PC-9 (cell line): ENCODE results near the gene ZBTB9. TPM values are rescaled to one million over a fixed set of nuclear protein-coding genes. Genes with fewer than 3 reads are reported as not detected.

Experiments used
- BruUV-seq: library from RNA; stranded (reverse); fragments of 400-500 nt; replicated peaks from 2 replicates; lab custom pipeline; 2021; lab: Mats Ljungman, UMichigan
- CTCF ChIA-PET: fragments of 300-600 bp; sonication (Branson Sonifier 250); formaldehyde crosslinking; loops from one replicate; lab custom pipeline; 2022; ENCODE audit warnings: antibody characterized with exemption; lab: Charles Lee
- POLR2A ChIA-PET: fragments of 300-600 bp; sonication (Branson Sonifier 250); formaldehyde crosslinking; loops from one replicate; lab custom pipeline; 2022; ENCODE audit warnings: antibody characterized with exemption; ENCODE audit not compliant: unreplicated experiment; lab: Charles Lee
- DNase-seq, 2 experiments: peaks; one replicate each; pipeline versions ENCODE4 v3.0.0 to v3.0.0-alpha.2; 2015 to 2022; ENCODE audit warnings: mixed read lengths in 1 of 2
- H2AFZ ChIP-seq: fragments of 200-600 bp; sonication (generic); 2 replicates; pipeline ENCODE4 v1.8.1; 2017; ENCODE audit warnings: antibody characterized with exemption
- H3F3A ChIP-seq: fragments of 200-600 bp; sonication (generic); 2 replicates; pipeline ENCODE4 v1.8.1; 2017; ENCODE audit warnings: antibody characterized with exemption, mild to moderate bottlenecking, low read depth; ENCODE audit not compliant: insufficient read depth
- H3K27ac ChIP-seq: fragments of 200-600 bp; sonication (generic); 2 replicates; pipeline ENCODE4 v1.6.1; 2016; ENCODE audit warnings: mixed run types
- H3K27me3 ChIP-seq: fragments of 200-600 bp; sonication (generic); 2 replicates; pipeline ENCODE4 v1.6.1; 2016; ENCODE audit warnings: low read depth, mixed run types; ENCODE audit not compliant: insufficient read depth
- H3K36me3 ChIP-seq: fragments of 200-600 bp; sonication (generic); 2 replicates; pipeline ENCODE4 v1.6.1; 2016; ENCODE audit warnings: low read depth, mixed run types
- H3K4me1 ChIP-seq: fragments of 200-600 bp; sonication (generic); replicated peaks from 2 replicates; pipeline ENCODE4 v1.6.1; 2016; ENCODE audit warnings: mixed run types; ENCODE audit not compliant: insufficient read depth
- H3K4me2 ChIP-seq: fragments of 200-600 bp; sonication (generic); 2 replicates; pipeline ENCODE4 v1.6.1; 2017; ENCODE audit warnings: mixed run types
- H3K4me3 ChIP-seq: fragments of 200-600 bp; sonication (generic); 2 replicates; pipeline ENCODE4 v1.6.1; 2016; ENCODE audit warnings: mixed run types
- H3K79me2 ChIP-seq: fragments of 200-600 bp; sonication (generic); 2 replicates; pipeline ENCODE4 v1.6.1; 2017; ENCODE audit warnings: low read depth, mixed run types
- H3K9me2 ChIP-seq: fragments of 200-600 bp; sonication (generic); 2 replicates; pipeline ENCODE4 v1.8.1; 2017; ENCODE audit warnings: mild to moderate bottlenecking; ENCODE audit not compliant: insufficient read depth
- H3K9me3 ChIP-seq: fragments of 200-600 bp; sonication (generic); 2 replicates; pipeline ENCODE4 v1.8.1; 2016; ENCODE audit warnings: low read depth; ENCODE audit not compliant: insufficient read depth
- H4K20me1 ChIP-seq: fragments of 200-600 bp; sonication (generic); 2 replicates; pipeline ENCODE4 v1.8.1; 2017; ENCODE audit not compliant: insufficient read depth
- EZH2 ChIP-seq: fragments of 200-600 bp; sonication (generic); IDR thresholded peaks from 2 replicates; pipeline ENCODE4 v1.8.0; 2017; ENCODE audit warnings: antibody characterized with exemption, low read depth
- intact Hi-C: fragments of 100-400 bp; cut with micrococcal nuclease; formaldehyde crosslinking; loops from one replicate; pipeline ENCODE4 v1.10.0; 2022; ENCODE audit not compliant: unreplicated experiment
- total RNA-seq: library from RNA; stranded (reverse); gene quantifications from 2 replicates; pipeline ENCODE4 v1.2.3, GENCODE V29; 2021
- TF ChIP-seq, protein P1 (sequence below): fragments of 200-600 bp; sonication (generic); conservative IDR thresholded peaks from 2 replicates; pipeline ENCODE4 v1.6.1; 2017; ENCODE audit warnings: mixed run types, antibody characterized with exemption, mild to moderate bottlenecking, moderate library complexity

ZBTB9 gene
- total RNA-seq, 1 experiment from 2014 or later: 7.9 TPM

DNA sequence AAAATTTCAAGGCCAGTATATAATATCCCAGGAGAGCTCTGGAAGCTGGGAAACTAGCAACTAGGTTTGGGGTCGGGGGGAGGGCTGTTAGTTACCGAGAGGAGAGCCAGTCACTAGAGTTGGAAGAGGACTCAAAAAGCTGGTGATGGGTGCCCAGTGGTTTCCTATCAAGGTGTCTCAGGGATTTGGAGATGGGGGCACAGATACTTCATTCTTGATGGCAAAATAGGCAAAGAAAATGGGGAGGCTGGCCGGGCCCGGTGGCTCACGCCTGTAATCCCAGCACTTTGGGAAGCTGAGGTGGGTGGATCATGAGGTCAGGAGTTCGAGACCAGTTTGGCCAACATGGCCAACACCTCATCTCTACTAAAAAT, 42.8 kb upstream of the ZBTB9 start:
- Histone ChIP-seq H3K36me3 (0 out of 2 replicates have a peak, but pooled peaks cover 6% of the 10 kb centered on the region), H3K9me3 (no peaks in the 10 kb centered on the region), H4K20me1 (no peaks in the 10 kb centered on the region), H3F3A (peaks cover 33% of the 10 kb centered on the region), H2AFZ (no peak overlapping the region), H3K27ac (no peak overlapping the region), H3K79me2 (peaks cover 25% of the 10 kb centered on the region), H3K4me1 (peaks cover 18% of the 10 kb centered on the region), H3K4me3 (peak overlapping the region; percentile 84), H3K9me2 (no peaks in the 10 kb centered on the region), H3K27me3 (no peaks in the 10 kb centered on the region), H3K4me2 (peak overlapping the region; percentile 89)
- CTCF ChIA-PET: no interaction called here
- no peak for DNase-seq
- TF ChIP-seq EZH2: no peak
- TF ChIP-seq, protein P1, sequence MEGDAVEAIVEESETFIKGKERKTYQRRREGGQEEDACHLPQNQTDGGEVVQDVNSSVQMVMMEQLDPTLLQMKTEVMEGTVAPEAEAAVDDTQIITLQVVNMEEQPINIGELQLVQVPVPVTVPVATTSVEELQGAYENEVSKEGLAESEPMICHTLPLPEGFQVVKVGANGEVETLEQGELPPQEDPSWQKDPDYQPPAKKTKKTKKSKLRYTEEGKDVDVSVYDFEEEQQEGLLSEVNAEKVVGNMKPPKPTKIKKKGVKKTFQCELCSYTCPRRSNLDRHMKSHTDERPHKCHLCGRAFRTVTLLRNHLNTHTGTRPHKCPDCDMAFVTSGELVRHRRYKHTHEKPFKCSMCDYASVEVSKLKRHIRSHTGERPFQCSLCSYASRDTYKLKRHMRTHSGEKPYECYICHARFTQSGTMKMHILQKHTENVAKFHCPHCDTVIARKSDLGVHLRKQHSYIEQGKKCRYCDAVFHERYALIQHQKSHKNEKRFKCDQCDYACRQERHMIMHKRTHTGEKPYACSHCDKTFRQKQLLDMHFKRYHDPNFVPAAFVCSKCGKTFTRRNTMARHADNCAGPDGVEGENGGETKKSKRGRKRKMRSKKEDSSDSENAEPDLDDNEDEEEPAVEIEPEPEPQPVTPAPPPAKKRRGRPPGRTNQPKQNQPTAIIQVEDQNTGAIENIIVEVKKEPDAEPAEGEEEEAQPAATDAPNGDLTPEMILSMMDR: no peak
- intact Hi-C loops: loop anchor here (5.0 to 10.0 kb wide), 4 partner anchors 41 to 207 kb away; partner anchors contain the start of genes BAK1, HSD17B8, RGL2 and RING1
- POLR2A ChIA-PET: interaction anchor here (0.6 kb wide), 1 partner anchor 151 kb away, joined by 5 read pairs; no protein-coding TSS in a partner anchor
- BruUV-seq: no TSS peak

DNA sequence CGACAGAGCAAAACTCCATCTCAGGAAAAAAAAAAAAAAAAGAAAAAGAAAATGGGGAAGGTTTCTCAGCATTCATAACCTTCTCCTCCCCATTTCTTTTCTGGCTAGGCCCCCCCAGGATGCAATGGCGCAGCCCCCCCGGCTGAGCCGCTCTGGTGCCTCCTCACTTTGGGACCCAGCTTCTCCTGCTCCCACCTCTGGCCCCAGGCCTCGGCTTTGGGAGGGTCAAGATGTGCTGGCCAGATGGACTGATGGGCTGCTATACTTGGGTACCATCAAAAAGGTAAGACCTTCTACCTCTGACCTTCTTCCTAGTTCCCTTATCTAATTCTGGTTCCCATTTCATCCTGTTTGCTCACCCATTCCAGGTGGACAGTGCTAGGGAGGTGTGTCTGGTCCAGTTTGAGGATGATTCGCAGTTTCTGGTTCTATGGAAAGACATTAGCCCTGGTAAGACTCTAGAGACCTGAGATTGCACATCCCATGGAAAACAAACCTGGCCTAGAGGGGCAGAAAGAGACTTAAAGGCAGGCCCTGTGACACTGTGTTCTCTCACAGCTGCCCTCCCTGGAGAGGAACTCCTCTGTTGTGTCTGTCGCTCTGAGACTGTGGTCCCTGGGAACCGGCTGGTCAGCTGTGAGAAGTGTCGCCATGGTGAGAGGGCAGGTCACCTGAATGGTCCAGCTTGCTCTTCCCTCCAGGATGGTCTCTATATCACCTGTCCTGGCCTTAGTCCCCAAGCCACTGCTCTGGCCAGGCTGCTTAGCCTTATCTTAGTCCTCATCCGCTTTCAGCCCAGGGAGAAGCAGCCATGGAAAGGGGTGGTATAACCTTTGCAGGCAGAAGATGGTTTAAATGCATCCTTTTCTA, 42.0 kb upstream of the ZBTB9 start:
- no peak for DNase-seq
- Histone ChIP-seq H4K20me1 (no peaks in the 10 kb centered on the region), H2AFZ (no peak overlapping the region), H3K79me2 (peaks cover 32% of the 10 kb centered on the region), H3K4me2 (peak overlapping the region; percentile 89; the same call in 1 of the 2 replicates), H3K36me3 (0 out of 2 replicates have a peak, but pooled peaks cover 6% of the 10 kb centered on the region), H3K9me2 (no peaks in the 10 kb centered on the region), H3K4me3 (no peak overlapping the region; the same call in 1 of the 2 replicates), H3K9me3 (no peaks in the 10 kb centered on the region), H3K27me3 (no peaks in the 10 kb centered on the region), H3K27ac (no peak overlapping the region), H3F3A (peaks cover 31% of the 10 kb centered on the region), H3K4me1 (peaks cover 19% of the 10 kb centered on the region)
- no peak for TF ChIP-seq EZH2
- TF ChIP-seq, protein P1: no peak
- POLR2A ChIA-PET: no interaction called here
- intact Hi-C loops: loop anchor here (5.0 to 10.0 kb wide), 4 partner anchors 40 to 208 kb away; partner anchors contain the start of genes BAK1, HSD17B8, RGL2 and RING1
- CTCF ChIA-PET: no interaction called here
- BruUV-seq: no TSS peak

DNA sequence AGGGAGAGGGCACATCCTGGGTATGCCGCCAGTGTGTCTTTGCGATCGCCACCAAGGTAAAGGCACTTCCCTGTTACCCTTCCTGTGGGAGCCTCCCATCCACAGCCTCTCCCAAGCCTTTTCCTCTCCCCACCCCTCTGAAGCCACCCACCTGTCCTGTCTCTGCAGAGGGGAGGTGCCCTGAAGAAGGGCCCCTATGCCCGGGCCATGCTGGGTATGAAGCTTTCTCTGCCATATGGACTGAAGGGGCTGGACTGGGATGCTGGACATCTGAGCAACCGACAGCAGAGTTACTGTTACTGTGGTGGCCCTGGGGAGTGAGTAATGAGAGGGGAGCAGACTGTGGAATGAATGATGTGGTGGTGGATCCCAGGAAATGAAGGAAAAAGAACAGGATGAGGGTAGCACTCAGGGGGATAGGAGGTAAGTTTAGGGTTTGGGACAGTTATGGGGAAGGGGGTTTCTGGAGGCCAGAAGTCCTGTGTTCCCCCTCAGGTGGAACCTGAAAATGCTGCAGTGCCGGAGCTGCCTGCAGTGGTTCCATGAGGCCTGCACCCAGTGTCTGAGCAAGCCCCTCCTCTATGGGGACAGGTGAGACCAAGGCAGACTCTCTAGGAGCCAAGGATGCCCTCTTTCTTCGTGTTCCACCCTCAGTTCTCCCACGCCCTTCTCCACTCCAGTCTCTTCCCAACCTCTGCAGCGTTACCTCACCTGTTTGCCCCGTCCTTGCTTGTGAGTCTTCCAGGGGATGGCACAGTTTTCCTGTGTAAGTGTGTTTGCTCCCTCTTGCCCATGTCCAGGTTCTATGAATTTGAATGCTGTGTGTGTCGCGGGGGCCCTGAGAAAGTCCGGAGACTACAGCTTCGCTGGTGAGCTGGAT, 40.9 kb upstream of the ZBTB9 start:
- Histone ChIP-seq H3K4me1 (peaks cover 20% of the 10 kb centered on the region), H3K9me2 (no peaks in the 10 kb centered on the region), H3K27me3 (no peaks in the 10 kb centered on the region), H3F3A (peaks cover 24% of the 10 kb centered on the region), H2AFZ (no peak overlapping the region), H3K79me2 (peaks cover 35% of the 10 kb centered on the region), H3K27ac (no peak overlapping the region), H4K20me1 (no peaks in the 10 kb centered on the region), H3K4me2 (no peak overlapping the region), H3K36me3 (0 out of 2 replicates have a peak, but pooled peaks cover 6% of the 10 kb centered on the region), H3K9me3 (no peaks in the 10 kb centered on the region), H3K4me3 (no peak overlapping the region)
- TF ChIP-seq EZH2: no peak
- TF ChIP-seq, protein P1: no peak
- intact Hi-C loops: loop anchor here (5.0 to 10.0 kb wide), 4 partner anchors 39 to 209 kb away; partner anchors contain the start of genes BAK1, HSD17B8, RGL2 and RING1
- POLR2A ChIA-PET: no interaction called here
- DNase-seq: no peak
- no TSS peak for BruUV-seq
- CTCF ChIA-PET: no interaction called here
